IMR-90 (cell line): ENCODE measurements around the gene HPSE2.

ENCODE experiments used
- BHLHE40 ChIP-seq: fragments of 150-350 bp; IDR thresholded peaks from 2 replicates; pipeline ENCODE4 v1.6.1; 2016; ENCODE audit warnings: mild to moderate bottlenecking, low read depth, low read length
- POLR2A ChIP-seq: IDR thresholded peaks from 2 replicates; pipeline ENCODE4 v1.6.1; 2012; ENCODE audit warnings: mild to moderate bottlenecking, low read depth, low read length
- TF ChIP-seq, protein P1 (sequence below): fragments of 150-350 bp; IDR thresholded peaks from 2 replicates; pipeline ENCODE4 v1.6.1; 2017; ENCODE audit warnings: mild to moderate bottlenecking, antibody characterized with exemption, low read length, low read depth
- TF ChIP-seq, protein P2 (sequence below): conservative IDR thresholded peaks from 2 replicates; pipeline ENCODE4 v1.5.1; 2012; ENCODE audit warnings: mild to moderate bottlenecking, low read depth, low read length, improper control_type of control experiment

DNA sequence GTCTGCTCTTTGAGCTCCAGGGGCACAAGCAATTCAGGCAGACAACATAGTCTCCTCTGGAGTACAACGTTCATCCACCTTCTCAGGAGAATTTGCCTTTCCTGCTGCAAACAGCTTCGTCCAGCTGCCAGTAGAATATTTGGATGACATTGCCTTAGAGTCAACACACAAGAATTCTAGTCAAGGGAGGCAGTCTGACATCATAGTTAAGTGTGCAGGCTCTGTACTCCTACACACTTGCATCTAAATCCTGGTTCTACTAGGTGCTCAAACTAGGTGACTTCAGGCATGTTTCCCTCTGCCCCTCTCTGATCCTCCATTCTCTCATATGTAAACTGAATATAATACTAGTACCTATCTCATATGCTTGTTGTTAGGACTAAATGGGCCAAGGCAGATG lies 314.8 kb downstream of the HPSE2 start:
- no peak for TF ChIP-seq POLR2A
- TF ChIP-seq, protein P1, sequence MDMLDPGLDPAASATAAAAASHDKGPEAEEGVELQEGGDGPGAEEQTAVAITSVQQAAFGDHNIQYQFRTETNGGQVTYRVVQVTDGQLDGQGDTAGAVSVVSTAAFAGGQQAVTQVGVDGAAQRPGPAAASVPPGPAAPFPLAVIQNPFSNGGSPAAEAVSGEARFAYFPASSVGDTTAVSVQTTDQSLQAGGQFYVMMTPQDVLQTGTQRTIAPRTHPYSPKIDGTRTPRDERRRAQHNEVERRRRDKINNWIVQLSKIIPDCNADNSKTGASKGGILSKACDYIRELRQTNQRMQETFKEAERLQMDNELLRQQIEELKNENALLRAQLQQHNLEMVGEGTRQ, result no peak
- TF ChIP-seq, protein P2, sequence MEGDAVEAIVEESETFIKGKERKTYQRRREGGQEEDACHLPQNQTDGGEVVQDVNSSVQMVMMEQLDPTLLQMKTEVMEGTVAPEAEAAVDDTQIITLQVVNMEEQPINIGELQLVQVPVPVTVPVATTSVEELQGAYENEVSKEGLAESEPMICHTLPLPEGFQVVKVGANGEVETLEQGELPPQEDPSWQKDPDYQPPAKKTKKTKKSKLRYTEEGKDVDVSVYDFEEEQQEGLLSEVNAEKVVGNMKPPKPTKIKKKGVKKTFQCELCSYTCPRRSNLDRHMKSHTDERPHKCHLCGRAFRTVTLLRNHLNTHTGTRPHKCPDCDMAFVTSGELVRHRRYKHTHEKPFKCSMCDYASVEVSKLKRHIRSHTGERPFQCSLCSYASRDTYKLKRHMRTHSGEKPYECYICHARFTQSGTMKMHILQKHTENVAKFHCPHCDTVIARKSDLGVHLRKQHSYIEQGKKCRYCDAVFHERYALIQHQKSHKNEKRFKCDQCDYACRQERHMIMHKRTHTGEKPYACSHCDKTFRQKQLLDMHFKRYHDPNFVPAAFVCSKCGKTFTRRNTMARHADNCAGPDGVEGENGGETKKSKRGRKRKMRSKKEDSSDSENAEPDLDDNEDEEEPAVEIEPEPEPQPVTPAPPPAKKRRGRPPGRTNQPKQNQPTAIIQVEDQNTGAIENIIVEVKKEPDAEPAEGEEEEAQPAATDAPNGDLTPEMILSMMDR, result no peak
- no peak for TF ChIP-seq BHLHE40
